Osteoblast (primary cell): ENCODE results near the gene CLOCK. TPM values are rescaled to one million over a fixed set of nuclear protein-coding genes. Genes with fewer than 3 reads are reported as not detected.

Experiments
- DNase-seq: peaks from one replicate; pipeline ENCODE4 v3.0.0; 2011; ENCODE audit warnings: low spot score, mixed read lengths; ENCODE audit not compliant: insufficient read length; ENCODE audit errors: missing footprints
- H2AFZ ChIP-seq: 2 replicates; pipeline ENCODE4 v1.6.0; 2011; ENCODE audit warnings: mild to moderate bottlenecking, low read length
- H3K27ac ChIP-seq: 2 replicates; pipeline ENCODE4 v1.5.1; 2011; ENCODE audit warnings: mild to moderate bottlenecking, low read depth, low read length, moderate library complexity
- H3K27me3 ChIP-seq: 2 replicates; pipeline ENCODE4 v1.6.0; 2012; ENCODE audit warnings: mild to moderate bottlenecking, control low read depth, inconsistent platforms, low read length, moderate library complexity; ENCODE audit not compliant: insufficient read depth
- H3K36me3 ChIP-seq: 2 replicates; pipeline ENCODE4 v1.5.1; 2011; ENCODE audit warnings: mild to moderate bottlenecking, low read length, control low read depth, moderate library complexity; ENCODE audit not compliant: insufficient read depth
- H3K4me1 ChIP-seq: 2 replicates; pipeline ENCODE4 v1.5.1; 2011; ENCODE audit warnings: mild to moderate bottlenecking, low read length, control low read depth, moderate library complexity; ENCODE audit not compliant: insufficient read depth
- H3K4me2 ChIP-seq: 2 replicates; pipeline ENCODE4 v1.6.0; 2011; ENCODE audit warnings: mild to moderate bottlenecking, low read length; ENCODE audit not compliant: insufficient read depth
- H3K4me3 ChIP-seq: fragments of 200-600 bp; sonication (generic); 3 replicates; pipeline ENCODE4 v1.5.1; 2012; ENCODE audit warnings: mild to moderate bottlenecking, low read length, inconsistent platforms; ENCODE audit not compliant: insufficient read depth
- H3K79me2 ChIP-seq: 2 replicates; pipeline ENCODE4 v1.6.0; 2012; ENCODE audit warnings: mild to moderate bottlenecking, low read length, control low read depth, inconsistent platforms; ENCODE audit not compliant: insufficient read depth
- H3K9me3 ChIP-seq: 2 replicates; pipeline ENCODE4 v1.5.1; 2011; ENCODE audit warnings: low read depth, low read length, control low read depth
- H4K20me1 ChIP-seq: 2 replicates; pipeline ENCODE4 v1.6.0; 2012; ENCODE audit warnings: mild to moderate bottlenecking, low read length, control low read depth; ENCODE audit not compliant: insufficient read depth
- CTCF ChIP-seq: IDR thresholded peaks from 2 replicates; pipeline ENCODE4 v1.5.1; 2011; ENCODE audit warnings: mild to moderate bottlenecking, low read depth, low read length, moderate library complexity; ENCODE audit errors: extremely low read depth
- total RNA-seq: library from RNA; depleted of rRNA; stranded (reverse); fragments of >200 nt; gene quantifications from 2 replicates; pipeline ENCODE4 v1.2.3, GENCODE V29; 2012

The CLOCK gene
- total RNA-seq, 1 donor, result 34.4 TPM

GRCh38 chr4:55405073-55405472, 141.6 kb downstream of the CLOCK start:
- no peaks in the 10 kb centered on the region for H3K27me3 ChIP-seq
- H4K20me1 ChIP-seq, result peaks cover 70% of the 10 kb centered on the region
- H3K79me2 ChIP-seq, result peaks cover 91% of the 10 kb centered on the region
- no peak overlapping the region for H3K4me3 ChIP-seq
- no peak for DNase-seq
- no peak overlapping the region for H3K4me2 ChIP-seq
- H3K9me3 ChIP-seq, result no peaks in the 10 kb centered on the region
- no peak overlapping the region for H3K27ac ChIP-seq
- peaks cover 53% of the 10 kb centered on the region for H3K36me3 ChIP-seq
- TF ChIP-seq CTCF, result no peak
- H3K4me1 ChIP-seq, result peaks cover 30% of the 10 kb centered on the region
- no peak overlapping the region for H2AFZ ChIP-seq

GRCh38 chr4:55399581-55399980, 147.1 kb downstream of the CLOCK start:
- H3K79me2 ChIP-seq, result peaks cover 77% of the 10 kb centered on the region
- H4K20me1 ChIP-seq, result peaks cover 53% of the 10 kb centered on the region
- H3K27me3 ChIP-seq, result no peaks in the 10 kb centered on the region
- TF ChIP-seq CTCF, result no peak
- H3K4me2 ChIP-seq, result peak overlapping the region; percentile 96
- DNase-seq, result no peak
- H2AFZ ChIP-seq, result no peak overlapping the region
- H3K27ac ChIP-seq, result peak overlapping the region; percentile 92
- peaks cover 15% of the 10 kb centered on the region for H3K4me1 ChIP-seq
- H3K4me3 ChIP-seq, result peak overlapping the region; percentile 81
- H3K36me3 ChIP-seq, result peaks cover 42% of the 10 kb centered on the region
- H3K9me3 ChIP-seq, result no peaks in the 10 kb centered on the region

GRCh38 chr4:55398966-55399365, 147.7 kb downstream of the CLOCK start:
- Histone ChIP-seq H3K79me2 (peaks cover 71% of the 10 kb centered on the region), H2AFZ (no peak overlapping the region), H3K4me1 (peaks cover 15% of the 10 kb centered on the region), H3K4me2 (peak overlapping the region; percentile 96), H3K27ac (peak overlapping the region; percentile 92), H3K4me3 (peak overlapping the region; percentile 81), H4K20me1 (peaks cover 48% of the 10 kb centered on the region), H3K9me3 (no peaks in the 10 kb centered on the region), H3K36me3 (peaks cover 36% of the 10 kb centered on the region), H3K27me3 (no peaks in the 10 kb centered on the region)
- no peak for TF ChIP-seq CTCF
- no peak for DNase-seq

GRCh38 chr4:55398461-55398860, 148.2 kb downstream of the CLOCK start:
- peaks cover 19% of the 10 kb centered on the region for H3K4me1 ChIP-seq
- H2AFZ ChIP-seq, result no peak overlapping the region
- peak; percentile 73 for DNase-seq
- peak overlapping the region; percentile 96 for H3K4me2 ChIP-seq
- no peaks in the 10 kb centered on the region for H3K9me3 ChIP-seq
- no peak for TF ChIP-seq CTCF
- H3K27ac ChIP-seq, result peak overlapping the region; percentile 92
- no peaks in the 10 kb centered on the region for H3K27me3 ChIP-seq
- H3K4me3 ChIP-seq, result peak overlapping the region; percentile 81
- peaks cover 31% of the 10 kb centered on the region for H3K36me3 ChIP-seq
- H3K79me2 ChIP-seq, result peaks cover 66% of the 10 kb centered on the region
- H4K20me1 ChIP-seq, result peaks cover 45% of the 10 kb centered on the region
